H9 (cell line): ENCODE results near the gene ZBTB20. TPM values are rescaled to one million over a fixed set of nuclear protein-coding genes. Genes with fewer than 3 reads are reported as not detected.

ENCODE experiments used
- DNase-seq: peaks from one replicate; pipeline ENCODE4 v3.0.0-alpha.2; 2017
- H2AFZ ChIP-seq: one replicate; pipeline ENCODE4 v1.6.1; 2013; ENCODE audit warnings: mild to moderate bottlenecking, low read length, control low read depth, moderate library complexity
- H2AK5ac ChIP-seq: 2 replicates; pipeline ENCODE4 v1.6.1; 2013; ENCODE audit warnings: low read length, control low read depth, mixed read lengths; ENCODE audit not compliant: insufficient read length
- H2BK120ac ChIP-seq: one replicate; pipeline ENCODE4 v1.6.1; 2013; ENCODE audit warnings: low read depth, mild to moderate bottlenecking, low read length, control low read depth, inconsistent platforms; ENCODE audit not compliant: poor library complexity, severe bottlenecking
- H2BK12ac ChIP-seq: 2 replicates; pipeline ENCODE4 v1.6.1; 2013; ENCODE audit warnings: low read length, control low read depth, mixed read lengths, low read depth; ENCODE audit not compliant: insufficient read length
- H2BK15ac ChIP-seq: 2 replicates; pipeline ENCODE4 v1.6.1; 2013; ENCODE audit warnings: low read depth, low read length, control low read depth
- H2BK20ac ChIP-seq: one replicate; pipeline ENCODE4 v1.6.1; 2013; ENCODE audit warnings: low read depth, mild to moderate bottlenecking, low read length, control low read depth, inconsistent platforms; ENCODE audit not compliant: poor library complexity, severe bottlenecking
- H2BK5ac ChIP-seq: 2 replicates; pipeline ENCODE4 v1.6.1; 2013; ENCODE audit warnings: low read length, control low read depth, mixed read lengths; ENCODE audit not compliant: insufficient read length
- H3K14ac ChIP-seq: 2 replicates; pipeline ENCODE4 v1.6.1; 2013; ENCODE audit warnings: low read length, control low read depth; ENCODE audit not compliant: insufficient read depth
- H3K18ac ChIP-seq: 2 replicates; pipeline ENCODE4 v1.6.1; 2013; ENCODE audit warnings: low read depth, mild to moderate bottlenecking, mixed read lengths, low read length, control low read depth; ENCODE audit not compliant: insufficient read length
- H3K23ac ChIP-seq: 2 replicates; pipeline ENCODE4 v1.6.1; 2013; ENCODE audit warnings: low read length, control low read depth, mixed read lengths, low read depth; ENCODE audit not compliant: insufficient read length
- H3K23me2 ChIP-seq: 2 replicates; pipeline ENCODE4 v1.6.1; 2013; ENCODE audit warnings: low read depth, mild to moderate bottlenecking, mixed read lengths, low read length, control low read depth; ENCODE audit not compliant: insufficient read length, poor library complexity, severe bottlenecking
- H3K27ac ChIP-seq: 2 replicates; pipeline ENCODE4 v1.5.1; 2013; ENCODE audit warnings: low read length, control low read depth, mixed read lengths, low read depth; ENCODE audit not compliant: insufficient read length
- H3K27me3 ChIP-seq: 2 replicates; pipeline ENCODE4 v1.6.1; 2013; ENCODE audit warnings: low read length, control low read depth, inconsistent platforms; ENCODE audit not compliant: insufficient read depth
- H3K4ac ChIP-seq: 2 replicates; pipeline ENCODE4 v1.6.1; 2013; ENCODE audit warnings: low read depth, mild to moderate bottlenecking, control low read depth, inconsistent platforms, low read length, moderate library complexity
- H3K4me1 ChIP-seq: 2 replicates; pipeline ENCODE4 v1.6.1; 2013; ENCODE audit warnings: low read length, control low read depth, inconsistent platforms; ENCODE audit not compliant: insufficient read depth
- H3K4me2 ChIP-seq: 2 replicates; pipeline ENCODE4 v1.6.1; 2013; ENCODE audit warnings: low read length, control low read depth, mixed read lengths; ENCODE audit not compliant: insufficient read length, insufficient read depth
- H3K56ac ChIP-seq: 2 replicates; pipeline ENCODE4 v1.6.1; 2013; ENCODE audit warnings: low read depth, mild to moderate bottlenecking, mixed read lengths, low read length, control low read depth; ENCODE audit not compliant: insufficient read length
- H3K79me1 ChIP-seq: 2 replicates; pipeline ENCODE4 v1.6.1; 2013; ENCODE audit warnings: low read depth, mild to moderate bottlenecking, moderate library complexity, low read length, control low read depth, inconsistent platforms; ENCODE audit not compliant: insufficient read depth, poor library complexity, severe bottlenecking
- H3K79me2 ChIP-seq: 2 replicates; pipeline ENCODE4 v1.6.1; 2013; ENCODE audit warnings: low read length, control low read depth, inconsistent platforms; ENCODE audit not compliant: insufficient read depth
- H3K9ac ChIP-seq: 2 replicates; pipeline ENCODE4 v1.6.1; 2013; ENCODE audit warnings: low read length, control low read depth, mixed read lengths; ENCODE audit not compliant: insufficient read length; ENCODE audit errors: extremely low read depth
- H3K9me3 ChIP-seq: one replicate; pipeline ENCODE4 v1.6.1; 2013; ENCODE audit warnings: low read depth, low read length, inconsistent platforms; ENCODE audit not compliant: control insufficient read depth
- H3T11ph ChIP-seq: one replicate; pipeline ENCODE4 v1.6.1; 2013; ENCODE audit warnings: mild to moderate bottlenecking, low read length, control low read depth, inconsistent platforms
- H4K20me1 ChIP-seq: one replicate; pipeline ENCODE4 v1.6.1; 2013; ENCODE audit not compliant: control insufficient read depth, insufficient read length, insufficient read depth
- H4K5ac ChIP-seq: 2 replicates; pipeline ENCODE4 v1.6.1; 2013; ENCODE audit warnings: low read depth, mild to moderate bottlenecking, mixed read lengths, low read length, control low read depth; ENCODE audit not compliant: insufficient read length
- H4K8ac ChIP-seq: replicated peaks from 2 replicates; pipeline ENCODE4 v1.6.1; 2013; ENCODE audit warnings: low read length, control low read depth, mixed read lengths, low read depth; ENCODE audit not compliant: insufficient read length
- H4K91ac ChIP-seq: 2 replicates; pipeline ENCODE4 v1.6.1; 2013; ENCODE audit warnings: low read depth, mild to moderate bottlenecking, moderate library complexity, mixed read lengths, low read length, control low read depth; ENCODE audit not compliant: insufficient read length
- H3K27ac Mint-ChIP-seq, 3 experiments: 2 replicates in 2 of 3; 3 replicates in 1 of 3; pipeline ENCODE4 v1.8.0; 2020 to 2021; ENCODE audit warnings: mixed read lengths in 3 of 3, mild to moderate bottlenecking in 1 of 3, moderate library complexity in 1 of 3
- H3K27me3 Mint-ChIP-seq: 2 replicates; pipeline ENCODE4 v1.8.0; 2021; ENCODE audit warnings: low read depth, mild to moderate bottlenecking, moderate library complexity, mixed read lengths
- H3K36me3 Mint-ChIP-seq, 3 experiments: 2 replicates in 2 of 3; 3 replicates in 1 of 3; pipeline ENCODE4 v1.8.0; 2020 to 2021; ENCODE audit warnings: low read depth in 3 of 3, mixed read lengths in 3 of 3; ENCODE audit not compliant: insufficient read depth in 1 of 3
- H3K4me1 Mint-ChIP-seq, 2 experiments: 2 replicates each; pipeline ENCODE4 v1.8.0; 2020; ENCODE audit warnings: mixed read lengths in 2 of 2
- H3K4me3 Mint-ChIP-seq, 2 experiments: 2 replicates in 1 of 2; 3 replicates in 1 of 2; pipeline ENCODE4 v1.8.0; 2020 to 2021; ENCODE audit warnings: mild to moderate bottlenecking in 2 of 2, mixed read lengths in 2 of 2, moderate library complexity in 1 of 2
- H3K9me3 Mint-ChIP-seq, 2 experiments: 2 replicates in 1 of 2; 3 replicates in 1 of 2; pipeline ENCODE4 v1.8.0; 2020; ENCODE audit warnings: mild to moderate bottlenecking in 2 of 2, mixed read lengths in 2 of 2, moderate library complexity in 1 of 2
- CTCF ChIP-seq: fragments of 200-600 bp; sonication (generic); conservative IDR thresholded peaks from 3 replicates; pipeline ENCODE4 v1.8.0; 2021; ENCODE audit warnings: antibody characterized with exemption, mild to moderate bottlenecking
- WGBS: extraction: QIAGEN DNeasy Blood & Tissue Kit; methylation state at CpG from one replicate; pipeline ENCODE4 v1.1.7; 2013; ENCODE audit warnings: missing lambda C conversion rate, low lambda C conversion rate, mixed read lengths; ENCODE audit not compliant: insufficient read length; ENCODE audit errors: extremely low coverage; 5-methylcytosine and 5-hydroxymethylcytosine counted together
- total RNA-seq: library from RNA; stranded (reverse); gene quantifications from 2 replicates; pipeline ENCODE4 v1.2.1, GENCODE V29; 2021

The ZBTB20 gene
- total RNA-seq, 1 experiment from 2014 or later: 0.70 TPM

DNA sequence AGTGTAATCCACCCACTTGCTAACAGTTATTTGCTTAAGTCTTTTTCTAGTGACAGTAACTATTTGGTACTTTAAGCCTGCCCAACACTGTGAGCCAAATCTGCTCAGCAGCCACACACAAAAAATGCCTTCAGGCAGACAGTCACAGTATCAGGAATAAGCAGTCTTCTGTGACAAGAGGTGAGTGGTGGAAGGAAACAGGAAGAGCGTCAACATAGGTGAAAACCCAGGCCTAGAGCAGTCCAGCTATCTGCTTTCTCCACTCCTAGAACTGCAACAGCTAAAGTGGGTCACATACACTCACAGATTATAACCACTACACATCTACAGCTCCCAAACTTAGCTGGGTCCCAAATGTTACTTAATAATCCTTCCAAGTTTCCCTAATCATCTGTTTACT is 213.7 kb downstream of the ZBTB20 start:
- no peaks in the 10 kb centered on the region for H3K4me1 ChIP-seq
- H4K8ac ChIP-seq: no peak overlapping the region
- WGBS: no CpG with 5 or more reads among the region's 1 CpG
- no peak overlapping the region for H3K27ac Mint-ChIP-seq
- no peaks in the 10 kb centered on the region for H3K9me3 ChIP-seq
- H3K23me2 ChIP-seq: no peaks in the 10 kb centered on the region
- H3K27ac ChIP-seq: no peak overlapping the region
- no peak overlapping the region for H3K4ac ChIP-seq
- no peaks in the 10 kb centered on the region for H3K79me1 ChIP-seq
- no peak overlapping the region for H3K18ac ChIP-seq
- H3K27me3 Mint-ChIP-seq: no peaks in the 10 kb centered on the region
- H2BK15ac ChIP-seq: no peak overlapping the region
- H2BK5ac ChIP-seq: no peak overlapping the region
- H3K9ac ChIP-seq: no peak overlapping the region
- H3T11ph ChIP-seq: no peak overlapping the region
- H2AFZ ChIP-seq: no peak overlapping the region
- H2BK120ac ChIP-seq: no peak overlapping the region
- H3K36me3 Mint-ChIP-seq: no peaks in the 10 kb centered on the region
- H2AK5ac ChIP-seq: no peak overlapping the region
- no peaks in the 10 kb centered on the region for H4K20me1 ChIP-seq
- H3K4me3 Mint-ChIP-seq: no peak overlapping the region
- no peak for TF ChIP-seq CTCF
- no peak overlapping the region for H2BK12ac ChIP-seq
- no peak overlapping the region for H2BK20ac ChIP-seq
- no peak overlapping the region for H3K56ac ChIP-seq
- H4K91ac ChIP-seq: no peak overlapping the region
- H3K4me1 Mint-ChIP-seq: peaks cover 6% of the 10 kb centered on the region in 2 experiments
- H3K27me3 ChIP-seq: no peaks in the 10 kb centered on the region
- H3K14ac ChIP-seq: no peak overlapping the region
- H3K79me2 ChIP-seq: no peaks in the 10 kb centered on the region
- no peak overlapping the region for H3K23ac ChIP-seq
- DNase-seq: no peak
- no peak overlapping the region for H4K5ac ChIP-seq
- H3K9me3 Mint-ChIP-seq: no peaks in the 10 kb centered on the region
- no peak overlapping the region for H3K4me2 ChIP-seq
